ENCODE measurements around the gene PPP2R3A. TPM values are rescaled to one million over a fixed set of nuclear protein-coding genes. Genes with fewer than 3 reads are reported as not detected.

PPP2R3A gene
- total RNA-seq, 1 donor from 2014 or later: 16.5 TPM

DNA sequence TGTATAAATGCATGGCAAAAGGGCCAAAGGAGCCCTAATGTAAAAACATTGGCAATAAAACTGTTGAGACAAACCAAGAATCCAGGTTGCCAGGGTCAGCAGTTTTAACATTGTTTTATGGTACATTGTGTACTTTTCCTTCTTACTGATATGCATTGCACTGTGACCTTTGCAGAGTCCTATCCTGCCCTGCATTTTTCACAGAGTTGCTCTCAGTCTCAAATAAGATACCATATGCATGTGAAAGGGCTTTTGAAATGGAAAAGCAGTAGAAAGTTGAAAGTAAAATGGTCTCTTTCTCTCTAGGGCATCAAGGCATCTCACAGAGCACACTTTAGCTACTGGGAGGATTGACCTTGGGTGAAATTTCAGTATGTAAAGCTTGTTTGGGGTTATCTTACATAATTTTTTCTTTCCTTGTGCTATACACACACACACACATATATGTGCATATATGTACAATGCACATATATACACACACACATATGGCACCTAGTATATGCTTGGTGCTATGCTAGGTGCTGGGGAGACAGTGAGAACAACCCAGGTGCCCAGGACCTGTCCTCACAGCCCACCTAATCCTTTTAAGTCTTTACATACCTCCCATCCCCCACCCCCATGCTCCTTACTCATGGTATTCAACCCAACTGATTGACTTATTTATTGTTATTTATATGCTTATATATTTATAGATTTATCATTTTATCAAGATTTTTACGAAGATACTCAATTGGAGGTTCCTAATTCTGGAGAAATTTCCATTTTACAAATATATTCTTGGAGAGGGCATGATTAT is 1.2 kb upstream of the PPP2R3A start:
- H3K4me1 Mint-ChIP-seq (ENCODE audit: unreplicated experiment): peaks cover 18% of the 10 kb centered on the region
- H3K9me3 Mint-ChIP-seq: peaks cover 7% of the 10 kb centered on the region
- no peak for DNase-seq (ENCODE audit: extremely low spot score, unreplicated experiment)
- peak overlapping the region; percentile 87 for H3K27ac Mint-ChIP-seq
- peak overlapping the region; percentile 89 for H3K4me3 Mint-ChIP-seq
- H3K27me3 Mint-ChIP-seq: no peaks in the 10 kb centered on the region
- TF ChIP-seq, protein P1, sequence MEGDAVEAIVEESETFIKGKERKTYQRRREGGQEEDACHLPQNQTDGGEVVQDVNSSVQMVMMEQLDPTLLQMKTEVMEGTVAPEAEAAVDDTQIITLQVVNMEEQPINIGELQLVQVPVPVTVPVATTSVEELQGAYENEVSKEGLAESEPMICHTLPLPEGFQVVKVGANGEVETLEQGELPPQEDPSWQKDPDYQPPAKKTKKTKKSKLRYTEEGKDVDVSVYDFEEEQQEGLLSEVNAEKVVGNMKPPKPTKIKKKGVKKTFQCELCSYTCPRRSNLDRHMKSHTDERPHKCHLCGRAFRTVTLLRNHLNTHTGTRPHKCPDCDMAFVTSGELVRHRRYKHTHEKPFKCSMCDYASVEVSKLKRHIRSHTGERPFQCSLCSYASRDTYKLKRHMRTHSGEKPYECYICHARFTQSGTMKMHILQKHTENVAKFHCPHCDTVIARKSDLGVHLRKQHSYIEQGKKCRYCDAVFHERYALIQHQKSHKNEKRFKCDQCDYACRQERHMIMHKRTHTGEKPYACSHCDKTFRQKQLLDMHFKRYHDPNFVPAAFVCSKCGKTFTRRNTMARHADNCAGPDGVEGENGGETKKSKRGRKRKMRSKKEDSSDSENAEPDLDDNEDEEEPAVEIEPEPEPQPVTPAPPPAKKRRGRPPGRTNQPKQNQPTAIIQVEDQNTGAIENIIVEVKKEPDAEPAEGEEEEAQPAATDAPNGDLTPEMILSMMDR (conservative IDR thresholded peaks at IDR 0.05): no peak
- peaks cover 7% of the 10 kb centered on the region for H3K36me3 Mint-ChIP-seq

DNA sequence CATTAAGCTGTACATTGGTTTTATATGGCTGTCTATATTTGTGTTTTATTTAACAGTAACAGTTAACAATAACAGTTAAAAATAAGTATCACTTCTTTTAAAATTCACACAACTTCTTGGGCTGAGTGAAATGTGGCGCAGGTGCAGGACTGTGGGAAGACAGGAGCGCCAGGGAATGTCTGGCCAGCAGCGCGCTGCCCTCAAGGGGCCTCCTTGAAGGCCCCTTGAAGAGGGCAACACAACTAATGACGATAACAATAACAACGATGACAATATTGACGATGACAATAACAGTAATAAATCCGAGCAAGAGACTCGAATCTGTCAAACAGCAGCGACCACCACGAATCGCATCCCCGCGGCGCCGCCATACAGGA is 411 bp upstream of the PPP2R3A start:
- Mint-ChIP-seq H3K9me3 (peaks cover 7% of the 10 kb centered on the region), H3K4me3 (peak overlapping the region; percentile 89), H3K27me3 (no peaks in the 10 kb centered on the region), H3K27ac (peak overlapping the region; percentile 87), H3K36me3 (peaks cover 9% of the 10 kb centered on the region), H3K4me1 (ENCODE audit: unreplicated experiment) (peaks cover 21% of the 10 kb centered on the region)
- DNase-seq (ENCODE audit: extremely low spot score, unreplicated experiment): no peak
- TF ChIP-seq, protein P1 (conservative IDR thresholded peaks at IDR 0.05): no peak

DNA sequence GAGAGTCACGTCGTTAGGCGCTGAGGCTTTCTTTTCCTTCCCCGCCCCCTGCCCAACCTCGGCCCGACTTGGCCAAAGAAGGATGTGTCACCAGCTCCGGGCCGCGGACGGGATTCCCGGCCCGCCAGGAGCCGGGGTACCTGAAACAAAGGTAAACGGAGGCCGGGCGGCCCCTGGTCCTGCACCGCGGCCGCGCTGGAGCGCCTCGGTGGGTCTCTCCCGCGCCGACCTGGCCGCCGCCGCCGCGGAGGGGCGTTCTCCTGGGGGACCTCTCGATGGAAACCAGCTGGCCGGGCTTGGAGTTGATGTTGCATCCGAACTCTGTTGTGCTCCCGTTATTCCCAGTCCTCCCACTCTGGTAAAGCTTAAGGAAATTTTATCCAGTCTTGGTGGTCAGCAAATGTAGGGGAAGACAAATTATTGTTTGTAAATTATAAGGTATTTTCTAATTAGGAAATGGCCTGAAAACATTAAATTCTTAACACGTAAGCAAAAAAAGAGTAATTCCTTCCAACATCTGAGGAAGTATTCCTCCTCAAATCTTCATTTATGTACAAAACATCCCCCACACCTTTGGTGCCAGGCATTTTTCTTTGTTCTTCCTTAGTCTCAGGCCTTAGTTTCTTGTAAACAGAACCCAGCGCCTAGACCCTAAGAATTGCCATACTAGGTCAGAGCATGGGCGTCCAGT is 888 bp downstream of the PPP2R3A start:
- peaks cover 14% of the 10 kb centered on the region for H3K36me3 Mint-ChIP-seq
- H3K4me1 Mint-ChIP-seq (ENCODE audit: unreplicated experiment): peaks cover 26% of the 10 kb centered on the region
- peaks cover 7% of the 10 kb centered on the region for H3K9me3 Mint-ChIP-seq
- peak overlapping the region; percentile 67 for H3K27ac Mint-ChIP-seq
- DNase-seq (ENCODE audit: extremely low spot score, unreplicated experiment): peak; percentile 79
- peak overlapping the region; percentile 89 for H3K4me3 Mint-ChIP-seq
- H3K27me3 Mint-ChIP-seq: no peaks in the 10 kb centered on the region
- TF ChIP-seq, protein P1 (conservative IDR thresholded peaks at IDR 0.05): no peak

DNA sequence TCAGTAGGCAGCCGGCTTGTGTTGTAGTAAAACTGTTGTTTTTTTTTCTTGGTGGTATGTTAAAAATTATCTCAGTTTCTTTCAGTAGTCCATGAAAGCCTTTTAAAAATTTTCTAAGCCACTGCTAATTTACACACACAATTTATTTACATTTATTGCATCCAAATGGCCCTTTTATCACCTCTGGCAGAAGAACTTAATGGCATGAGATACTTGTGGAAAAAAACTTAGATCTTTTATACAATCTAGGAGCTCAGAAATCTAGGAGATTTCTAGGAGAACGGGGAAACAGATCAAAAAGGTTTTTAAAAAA is 1.4 kb downstream of the PPP2R3A start:
- H3K27me3 Mint-ChIP-seq: no peaks in the 10 kb centered on the region
- H3K9me3 Mint-ChIP-seq: peaks cover 7% of the 10 kb centered on the region
- DNase-seq (ENCODE audit: extremely low spot score, unreplicated experiment): no peak
- peak overlapping the region; percentile 89 for H3K4me3 Mint-ChIP-seq
- TF ChIP-seq, protein P1 (conservative IDR thresholded peaks at IDR 0.05): no peak
- H3K4me1 Mint-ChIP-seq (ENCODE audit: unreplicated experiment): peaks cover 26% of the 10 kb centered on the region
- H3K36me3 Mint-ChIP-seq: peaks cover 14% of the 10 kb centered on the region
- peak overlapping the region; percentile 67 for H3K27ac Mint-ChIP-seq

DNA sequence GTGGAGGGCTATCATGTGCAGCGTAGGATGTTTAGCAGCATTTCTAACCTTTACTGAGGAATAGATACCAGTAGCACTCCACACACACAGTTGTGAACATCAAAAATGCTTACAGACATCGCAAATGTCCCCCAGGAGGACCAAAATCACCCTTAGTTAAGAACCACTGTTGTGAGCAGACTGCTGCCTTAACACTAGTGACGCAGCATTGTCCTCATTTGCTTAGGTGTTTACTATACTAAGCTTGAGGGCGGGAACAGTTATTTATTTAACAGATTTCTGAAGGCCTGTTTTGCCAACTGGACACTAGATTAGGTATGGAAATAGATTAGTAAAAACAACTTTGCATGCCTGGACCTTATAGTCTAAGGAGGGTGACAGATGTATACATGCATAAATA is 2.3 kb downstream of the PPP2R3A start:
- no peaks in the 10 kb centered on the region for H3K27me3 Mint-ChIP-seq
- H3K27ac Mint-ChIP-seq: peak overlapping the region; percentile 67
- no peak for DNase-seq (ENCODE audit: extremely low spot score, unreplicated experiment)
- H3K4me1 Mint-ChIP-seq (ENCODE audit: unreplicated experiment): peaks cover 26% of the 10 kb centered on the region
- TF ChIP-seq, protein P1 (conservative IDR thresholded peaks at IDR 0.05): no peak
- peak overlapping the region; percentile 89 for H3K4me3 Mint-ChIP-seq
- peaks cover 14% of the 10 kb centered on the region for H3K36me3 Mint-ChIP-seq
- H3K9me3 Mint-ChIP-seq: peaks cover 7% of the 10 kb centered on the region

Measured in type B pancreatic cell (in vitro differentiated cells).